Measurements from ENCODE around the gene GFOD1.

GFOD1 gene

GRCh38 chr6:13315896-13316295 is 171.5 kb downstream of the GFOD1 start:
- DNase-seq (ENCODE audit: low spot score), result no peak

GRCh38 chr6:13314806-13315205 is 172.6 kb downstream of the GFOD1 start:
- no peak for DNase-seq (ENCODE audit: low spot score)

GRCh38 chr6:13311155-13311554 is 176.2 kb downstream of the GFOD1 start:
- DNase-seq (ENCODE audit: low spot score), result no peak

DNA sequence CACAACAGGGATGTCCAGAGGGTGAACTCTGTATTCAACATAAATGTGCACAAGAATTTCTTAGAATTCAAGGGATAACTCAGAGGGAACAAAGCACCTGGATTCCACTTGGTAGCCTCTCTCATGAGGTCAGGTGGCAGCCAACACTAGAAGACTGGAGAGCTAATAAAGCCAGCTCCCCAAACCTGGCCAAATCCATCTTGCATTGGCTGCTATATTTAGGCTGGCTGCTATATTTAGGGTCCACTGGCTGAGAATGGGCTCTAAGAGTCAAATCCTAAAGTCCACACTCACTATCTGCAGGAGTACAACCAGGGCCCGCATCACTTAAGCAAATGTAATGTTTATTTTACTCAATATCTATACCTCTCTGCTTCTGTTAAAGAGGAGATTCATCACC is 179.1 kb downstream of the GFOD1 start:
- DNase-seq (ENCODE audit: low spot score), result no peak
